ENCODE measurements around the gene IDH1.

IDH1 gene

DNA sequence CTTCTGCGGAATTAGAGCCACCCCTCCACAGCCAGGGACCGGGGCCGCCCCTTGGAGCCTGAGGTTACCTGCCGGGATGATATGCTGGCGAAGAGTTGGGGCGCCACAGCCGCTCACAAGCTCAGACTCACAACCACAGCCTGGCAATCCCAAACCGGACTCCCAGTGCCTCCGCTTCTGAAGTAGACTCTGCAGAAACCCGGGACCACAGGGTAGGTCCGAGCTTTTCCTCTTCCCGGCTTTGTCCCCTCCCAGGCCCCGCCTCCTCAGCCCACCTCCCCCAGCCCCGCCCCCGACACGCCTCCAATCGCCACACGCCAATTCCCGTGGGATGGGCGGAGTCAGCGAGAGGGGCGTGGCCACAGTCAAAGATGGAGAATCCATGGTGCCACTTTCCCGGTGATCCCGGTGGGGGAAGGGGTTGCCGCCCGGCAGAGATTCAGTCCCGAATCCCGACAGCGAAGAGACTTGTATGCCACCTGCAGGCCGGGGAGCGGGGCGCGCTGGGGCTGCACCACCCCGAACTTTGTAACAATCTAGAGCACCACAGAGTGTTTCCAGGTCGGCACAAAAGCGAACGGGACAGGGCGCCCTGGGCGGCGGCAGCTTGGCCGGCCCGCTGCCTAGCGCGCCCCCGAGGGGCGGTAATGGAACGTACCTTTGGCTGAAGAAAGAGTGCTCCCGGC, at the start of gene IDH1:
TSS of gene IDH1 (minus strand) at position 201 of the 686 bp plus-strand sequence. CDS start 3,520 bp downstream, outside the sequence.
- H3K9me3 ChIP-seq (ENCODE audit: control insufficient read depth, low read depth, low read length): no peaks in the 10 kb centered on the region
- peaks cover 32% of the 10 kb centered on the region for H3K4me1 ChIP-seq (ENCODE audit: control insufficient read depth, low read depth, low read length)
- peaks cover 36% of the 10 kb centered on the region for H3K36me3 ChIP-seq (ENCODE audit: control insufficient read depth, low read depth, low read length)
- H3K27ac ChIP-seq (ENCODE audit: low read length): peak within 1 kb of the TSS; percentile 66
- peak within 1 kb of the TSS; percentile 88 for H3K9ac ChIP-seq (ENCODE audit: low read length)
- peak within 1 kb of the TSS; percentile 95 for H3K4me3 ChIP-seq (ENCODE audit: low read length)
- no peaks in the 10 kb centered on the region for H3K27me3 ChIP-seq (ENCODE audit: control insufficient read depth, insufficient read depth, low read length)

GRCh38 chr2:208304157-208304556, 49.3 kb upstream of the IDH1 start:
- no peaks in the 10 kb centered on the region for H3K4me1 ChIP-seq (ENCODE audit: control insufficient read depth, low read depth, low read length)
- H3K9ac ChIP-seq (ENCODE audit: low read length): no peak overlapping the region
- no peak overlapping the region for H3K4me3 ChIP-seq (ENCODE audit: low read length)
- H3K27ac ChIP-seq (ENCODE audit: low read length): no peak overlapping the region
- peaks cover 56% of the 10 kb centered on the region for H3K36me3 ChIP-seq (ENCODE audit: control insufficient read depth, low read depth, low read length)
- no peaks in the 10 kb centered on the region for H3K27me3 ChIP-seq (ENCODE audit: control insufficient read depth, insufficient read depth, low read length)
- H3K9me3 ChIP-seq (ENCODE audit: control insufficient read depth, low read depth, low read length): no peaks in the 10 kb centered on the region

DNA sequence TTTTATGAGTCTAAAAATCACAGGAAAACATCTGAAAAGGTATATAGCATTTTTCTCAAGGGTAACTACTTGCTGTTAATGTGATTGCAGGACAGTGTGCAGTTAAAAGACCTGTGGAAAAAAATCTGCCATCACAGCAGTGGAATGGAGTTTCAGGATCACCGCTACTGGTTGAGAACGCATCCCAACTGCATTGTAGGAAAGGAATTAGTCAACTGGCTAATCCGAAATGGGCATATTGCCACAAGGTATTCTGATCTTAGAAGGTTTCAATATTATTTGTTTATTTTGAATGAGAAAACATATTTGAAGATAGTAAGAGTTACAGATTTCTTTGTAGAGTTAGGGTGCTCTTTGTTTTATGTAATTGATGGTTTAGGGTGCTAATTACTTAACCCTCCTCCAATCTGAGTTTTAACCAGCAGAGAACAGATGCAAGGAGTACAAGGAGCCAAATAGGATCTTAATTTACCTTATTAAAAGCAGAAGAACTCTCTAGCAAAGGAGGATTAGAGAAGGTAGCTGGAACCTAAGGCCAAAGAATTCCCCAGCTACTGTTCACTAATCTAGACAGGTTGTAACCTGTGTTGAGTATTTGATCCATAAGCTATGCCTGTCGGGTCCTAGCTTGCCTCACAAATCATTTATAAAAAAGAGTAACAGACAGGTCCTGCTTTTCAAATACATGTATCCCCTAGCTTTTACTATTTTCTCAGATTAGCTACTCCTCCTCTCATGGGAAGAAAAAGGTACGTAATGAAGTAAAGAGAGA, 46.2 kb upstream of the IDH1 start:
- Histone ChIP-seq H3K4me1 (ENCODE audit: control insufficient read depth, low read depth, low read length) (no peaks in the 10 kb centered on the region), H3K27me3 (ENCODE audit: control insufficient read depth, insufficient read depth, low read length) (no peaks in the 10 kb centered on the region), H3K9me3 (ENCODE audit: control insufficient read depth, low read depth, low read length) (no peaks in the 10 kb centered on the region), H3K36me3 (ENCODE audit: control insufficient read depth, low read depth, low read length) (peaks cover 64% of the 10 kb centered on the region), H3K27ac (ENCODE audit: low read length) (no peak overlapping the region), H3K4me3 (ENCODE audit: low read length) (no peak overlapping the region), H3K9ac (ENCODE audit: low read length) (no peak overlapping the region)

DNA sequence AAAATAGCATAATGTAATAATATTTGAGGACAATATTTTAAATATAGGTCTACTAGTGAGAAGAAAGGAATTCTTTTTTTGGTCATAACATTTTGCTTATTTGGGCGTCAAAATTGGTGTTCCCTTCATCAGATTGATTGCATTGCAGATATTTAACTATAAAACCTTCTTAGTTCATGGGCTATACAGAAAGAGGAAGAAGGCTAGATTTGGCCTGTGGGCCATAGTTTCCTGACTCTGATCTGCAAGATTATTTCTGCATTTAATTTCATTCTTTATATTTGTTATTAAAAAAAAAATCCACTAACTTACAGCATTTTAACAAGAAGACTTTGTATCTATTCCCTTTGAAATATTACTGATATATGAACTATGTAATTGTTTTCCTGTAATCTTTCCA, 43.1 kb upstream of the IDH1 start:
- no peaks in the 10 kb centered on the region for H3K4me1 ChIP-seq (ENCODE audit: control insufficient read depth, low read depth, low read length)
- H3K9me3 ChIP-seq (ENCODE audit: control insufficient read depth, low read depth, low read length): no peaks in the 10 kb centered on the region
- H3K27me3 ChIP-seq (ENCODE audit: control insufficient read depth, insufficient read depth, low read length): no peaks in the 10 kb centered on the region
- H3K9ac ChIP-seq (ENCODE audit: low read length): no peak overlapping the region
- no peak overlapping the region for H3K27ac ChIP-seq (ENCODE audit: low read length)
- no peak overlapping the region for H3K4me3 ChIP-seq (ENCODE audit: low read length)
- peaks cover 49% of the 10 kb centered on the region for H3K36me3 ChIP-seq (ENCODE audit: control insufficient read depth, low read depth, low read length)

GRCh38 chr2:208296610-208297009, 41.7 kb upstream of the IDH1 start:
- Histone ChIP-seq H3K27me3 (ENCODE audit: control insufficient read depth, insufficient read depth, low read length) (no peaks in the 10 kb centered on the region), H3K9me3 (ENCODE audit: control insufficient read depth, low read depth, low read length) (no peaks in the 10 kb centered on the region), H3K4me3 (ENCODE audit: low read length) (no peak overlapping the region), H3K27ac (ENCODE audit: low read length) (no peak overlapping the region), H3K9ac (ENCODE audit: low read length) (no peak overlapping the region), H3K4me1 (ENCODE audit: control insufficient read depth, low read depth, low read length) (no peaks in the 10 kb centered on the region), H3K36me3 (ENCODE audit: control insufficient read depth, low read depth, low read length) (peaks cover 39% of the 10 kb centered on the region)

- no peak overlapping the region for H3K4me3 ChIP-seq (ENCODE audit: low read length)
- H3K27me3 ChIP-seq (ENCODE audit: control insufficient read depth, insufficient read depth, low read length): no peaks in the 10 kb centered on the region
- no peaks in the 10 kb centered on the region for H3K4me1 ChIP-seq (ENCODE audit: control insufficient read depth, low read depth, low read length)
- peaks cover 33% of the 10 kb centered on the region for H3K36me3 ChIP-seq (ENCODE audit: control insufficient read depth, low read depth, low read length)
- no peak overlapping the region for H3K27ac ChIP-seq (ENCODE audit: low read length)
- no peaks in the 10 kb centered on the region for H3K9me3 ChIP-seq (ENCODE audit: control insufficient read depth, low read depth, low read length)
- H3K9ac ChIP-seq (ENCODE audit: low read length): no peak overlapping the region
Observed at GRCh38 chr2:208295834-208296233, 41.0 kb upstream of the IDH1 start.

DNA sequence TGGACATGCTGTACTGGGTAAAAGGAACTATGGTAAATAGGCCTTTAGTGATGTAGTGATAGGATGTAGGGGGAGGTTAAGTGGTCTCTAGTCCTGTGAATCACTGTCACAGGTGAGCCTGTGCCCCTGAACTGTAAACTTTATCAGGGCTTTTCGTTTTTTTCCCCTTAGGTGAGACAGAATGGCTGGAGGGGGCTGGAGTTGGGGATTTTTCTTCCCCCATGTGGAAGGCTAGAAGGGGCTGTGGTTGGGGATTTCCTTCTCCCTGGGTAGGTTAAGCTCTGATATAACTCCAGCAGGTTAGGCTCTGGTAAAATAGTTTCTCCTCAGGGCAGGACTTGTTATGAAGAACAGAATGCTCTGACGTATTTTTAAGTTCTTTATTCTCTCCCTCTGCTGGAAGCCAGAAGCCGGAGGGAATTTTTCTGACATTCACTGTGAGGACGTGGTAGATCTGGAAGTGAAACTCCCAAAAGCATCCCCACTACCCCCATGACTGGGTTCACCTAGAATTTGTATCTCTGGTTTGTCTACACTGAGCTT, 39.7 kb upstream of the IDH1 start:
- H3K27me3 ChIP-seq (ENCODE audit: control insufficient read depth, insufficient read depth, low read length): no peaks in the 10 kb centered on the region
- no peak overlapping the region for H3K4me3 ChIP-seq (ENCODE audit: low read length)
- peaks cover 37% of the 10 kb centered on the region for H3K36me3 ChIP-seq (ENCODE audit: control insufficient read depth, low read depth, low read length)
- H3K9me3 ChIP-seq (ENCODE audit: control insufficient read depth, low read depth, low read length): no peaks in the 10 kb centered on the region
- no peaks in the 10 kb centered on the region for H3K4me1 ChIP-seq (ENCODE audit: control insufficient read depth, low read depth, low read length)
- no peak overlapping the region for H3K9ac ChIP-seq (ENCODE audit: low read length)
- no peak overlapping the region for H3K27ac ChIP-seq (ENCODE audit: low read length)

DNA sequence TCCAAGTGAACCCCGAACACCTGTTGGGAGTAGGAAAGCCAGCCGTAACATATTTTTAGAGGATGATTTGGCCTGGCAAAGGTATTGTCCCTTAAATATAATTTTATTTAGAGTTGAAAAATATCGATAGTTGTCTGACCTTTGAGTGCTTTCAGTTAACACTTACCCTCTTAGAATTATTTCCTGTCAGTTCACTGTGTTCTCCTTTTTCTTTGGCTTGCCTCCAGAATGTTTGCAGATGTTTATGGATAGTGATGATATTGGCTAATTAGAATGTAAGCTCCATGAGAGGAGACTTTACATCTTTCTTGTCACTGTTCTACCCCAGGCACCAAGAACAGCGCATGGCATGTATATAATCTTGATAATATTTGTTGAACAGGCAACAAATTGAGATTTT, 31.0 kb upstream of the IDH1 start:
- Histone ChIP-seq H3K27me3 (ENCODE audit: control insufficient read depth, insufficient read depth, low read length) (no peaks in the 10 kb centered on the region), H3K4me1 (ENCODE audit: control insufficient read depth, low read depth, low read length) (no peaks in the 10 kb centered on the region), H3K9ac (ENCODE audit: low read length) (no peak overlapping the region), H3K9me3 (ENCODE audit: control insufficient read depth, low read depth, low read length) (no peaks in the 10 kb centered on the region), H3K36me3 (ENCODE audit: control insufficient read depth, low read depth, low read length) (peaks cover 60% of the 10 kb centered on the region), H3K27ac (ENCODE audit: low read length) (no peak overlapping the region), H3K4me3 (ENCODE audit: low read length) (no peak overlapping the region)

- H3K4me3 ChIP-seq (ENCODE audit: low read length): no peak overlapping the region
- H3K27me3 ChIP-seq (ENCODE audit: control insufficient read depth, insufficient read depth, low read length): no peaks in the 10 kb centered on the region
- H3K27ac ChIP-seq (ENCODE audit: low read length): no peak overlapping the region
- peaks cover 79% of the 10 kb centered on the region for H3K36me3 ChIP-seq (ENCODE audit: control insufficient read depth, low read depth, low read length)
- H3K9me3 ChIP-seq (ENCODE audit: control insufficient read depth, low read depth, low read length): no peaks in the 10 kb centered on the region
- no peak overlapping the region for H3K9ac ChIP-seq (ENCODE audit: low read length)
- H3K4me1 ChIP-seq (ENCODE audit: control insufficient read depth, low read depth, low read length): no peaks in the 10 kb centered on the region
Observed at GRCh38 chr2:208280933-208281332, 26.1 kb upstream of the IDH1 start.

GRCh38 chr2:208280234-208280633, 25.4 kb upstream of the IDH1 start:
- Histone ChIP-seq H3K4me3 (ENCODE audit: low read length) (no peak overlapping the region), H3K4me1 (ENCODE audit: control insufficient read depth, low read depth, low read length) (no peaks in the 10 kb centered on the region), H3K36me3 (ENCODE audit: control insufficient read depth, low read depth, low read length) (peaks cover 80% of the 10 kb centered on the region), H3K27me3 (ENCODE audit: control insufficient read depth, insufficient read depth, low read length) (no peaks in the 10 kb centered on the region), H3K9ac (ENCODE audit: low read length) (no peak overlapping the region), H3K27ac (ENCODE audit: low read length) (no peak overlapping the region), H3K9me3 (ENCODE audit: control insufficient read depth, low read depth, low read length) (no peaks in the 10 kb centered on the region)

DNA sequence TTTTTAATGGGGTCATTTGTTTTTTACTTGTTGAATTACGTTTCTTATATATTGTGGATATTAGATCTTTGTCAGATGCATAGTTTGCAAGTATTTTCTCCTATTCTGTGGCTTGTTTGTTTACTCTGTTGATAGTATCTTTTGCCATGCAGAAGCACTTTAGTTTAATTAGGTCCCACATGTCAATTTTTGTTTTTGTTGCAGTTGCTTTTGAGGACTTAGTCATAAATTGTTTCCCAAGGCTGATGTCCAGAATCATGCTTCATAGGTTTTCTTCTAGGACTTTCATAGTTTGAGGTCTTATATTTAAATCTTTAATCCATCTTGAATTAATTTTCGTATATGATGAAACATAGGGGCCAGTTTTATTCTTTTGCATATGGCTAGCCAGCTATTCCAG, 24.4 kb upstream of the IDH1 start:
- no peak overlapping the region for H3K4me3 ChIP-seq (ENCODE audit: low read length)
- peaks cover 90% of the 10 kb centered on the region for H3K36me3 ChIP-seq (ENCODE audit: control insufficient read depth, low read depth, low read length)
- H3K27me3 ChIP-seq (ENCODE audit: control insufficient read depth, insufficient read depth, low read length): no peaks in the 10 kb centered on the region
- H3K9me3 ChIP-seq (ENCODE audit: control insufficient read depth, low read depth, low read length): no peaks in the 10 kb centered on the region
- H3K27ac ChIP-seq (ENCODE audit: low read length): no peak overlapping the region
- H3K4me1 ChIP-seq (ENCODE audit: control insufficient read depth, low read depth, low read length): no peaks in the 10 kb centered on the region
- no peak overlapping the region for H3K9ac ChIP-seq (ENCODE audit: low read length)

Data from iPS-18a (cell line).